Measurements from ENCODE around the gene PGBD2. TPM values are rescaled to one million over a fixed set of nuclear protein-coding genes. Genes with fewer than 3 reads are reported as not detected.

Gene PGBD2
- total and polyA plus RNA-seq, 9 of the 15 experiments (the other 6 are each of a cell fraction or from before 2014, with no cell fraction given) = 11.9 to 21.8 (median 14.7) TPM

DNA sequence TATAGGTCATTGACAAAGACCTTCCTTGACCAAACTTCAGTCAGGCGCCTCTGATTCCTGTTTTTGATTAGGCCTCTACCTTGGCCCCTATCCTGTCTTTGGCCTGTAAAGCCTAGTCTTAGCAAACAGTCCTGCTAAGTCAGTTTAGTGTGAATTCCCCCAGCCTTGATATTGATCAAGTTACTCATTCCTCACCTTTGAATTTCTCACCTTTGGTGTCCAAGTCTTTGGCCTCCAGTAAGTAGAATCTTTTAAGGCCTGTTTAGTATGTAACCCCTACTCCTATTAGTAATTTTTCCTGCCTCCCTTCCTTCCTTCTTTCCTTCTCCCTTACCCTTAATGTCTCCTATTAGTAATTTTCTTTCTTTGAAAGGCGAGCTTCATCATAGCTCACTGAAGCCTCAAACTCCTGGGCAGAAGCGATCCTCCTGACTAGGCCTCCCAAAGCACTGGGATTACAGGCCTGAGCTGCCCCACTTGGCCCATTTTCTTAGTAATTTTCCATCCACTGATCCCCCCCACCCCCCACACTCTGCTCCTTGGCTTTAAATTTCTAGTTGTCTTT, 34.1 kb upstream of the PGBD2 start (continued):
- TF ChIP-seq, protein P1, sequence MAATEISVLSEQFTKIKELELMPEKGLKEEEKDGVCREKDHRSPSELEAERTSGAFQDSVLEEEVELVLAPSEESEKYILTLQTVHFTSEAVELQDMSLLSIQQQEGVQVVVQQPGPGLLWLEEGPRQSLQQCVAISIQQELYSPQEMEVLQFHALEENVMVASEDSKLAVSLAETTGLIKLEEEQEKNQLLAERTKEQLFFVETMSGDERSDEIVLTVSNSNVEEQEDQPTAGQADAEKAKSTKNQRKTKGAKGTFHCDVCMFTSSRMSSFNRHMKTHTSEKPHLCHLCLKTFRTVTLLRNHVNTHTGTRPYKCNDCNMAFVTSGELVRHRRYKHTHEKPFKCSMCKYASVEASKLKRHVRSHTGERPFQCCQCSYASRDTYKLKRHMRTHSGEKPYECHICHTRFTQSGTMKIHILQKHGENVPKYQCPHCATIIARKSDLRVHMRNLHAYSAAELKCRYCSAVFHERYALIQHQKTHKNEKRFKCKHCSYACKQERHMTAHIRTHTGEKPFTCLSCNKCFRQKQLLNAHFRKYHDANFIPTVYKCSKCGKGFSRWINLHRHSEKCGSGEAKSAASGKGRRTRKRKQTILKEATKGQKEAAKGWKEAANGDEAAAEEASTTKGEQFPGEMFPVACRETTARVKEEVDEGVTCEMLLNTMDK (IDR thresholded peaks at IDR 0.05; ENCODE audit: borderline replicate concordance, insufficient read depth, low read depth, low read length, poor library complexity, severe bottlenecking) = no peak
- TF ChIP-seq, protein P2, sequence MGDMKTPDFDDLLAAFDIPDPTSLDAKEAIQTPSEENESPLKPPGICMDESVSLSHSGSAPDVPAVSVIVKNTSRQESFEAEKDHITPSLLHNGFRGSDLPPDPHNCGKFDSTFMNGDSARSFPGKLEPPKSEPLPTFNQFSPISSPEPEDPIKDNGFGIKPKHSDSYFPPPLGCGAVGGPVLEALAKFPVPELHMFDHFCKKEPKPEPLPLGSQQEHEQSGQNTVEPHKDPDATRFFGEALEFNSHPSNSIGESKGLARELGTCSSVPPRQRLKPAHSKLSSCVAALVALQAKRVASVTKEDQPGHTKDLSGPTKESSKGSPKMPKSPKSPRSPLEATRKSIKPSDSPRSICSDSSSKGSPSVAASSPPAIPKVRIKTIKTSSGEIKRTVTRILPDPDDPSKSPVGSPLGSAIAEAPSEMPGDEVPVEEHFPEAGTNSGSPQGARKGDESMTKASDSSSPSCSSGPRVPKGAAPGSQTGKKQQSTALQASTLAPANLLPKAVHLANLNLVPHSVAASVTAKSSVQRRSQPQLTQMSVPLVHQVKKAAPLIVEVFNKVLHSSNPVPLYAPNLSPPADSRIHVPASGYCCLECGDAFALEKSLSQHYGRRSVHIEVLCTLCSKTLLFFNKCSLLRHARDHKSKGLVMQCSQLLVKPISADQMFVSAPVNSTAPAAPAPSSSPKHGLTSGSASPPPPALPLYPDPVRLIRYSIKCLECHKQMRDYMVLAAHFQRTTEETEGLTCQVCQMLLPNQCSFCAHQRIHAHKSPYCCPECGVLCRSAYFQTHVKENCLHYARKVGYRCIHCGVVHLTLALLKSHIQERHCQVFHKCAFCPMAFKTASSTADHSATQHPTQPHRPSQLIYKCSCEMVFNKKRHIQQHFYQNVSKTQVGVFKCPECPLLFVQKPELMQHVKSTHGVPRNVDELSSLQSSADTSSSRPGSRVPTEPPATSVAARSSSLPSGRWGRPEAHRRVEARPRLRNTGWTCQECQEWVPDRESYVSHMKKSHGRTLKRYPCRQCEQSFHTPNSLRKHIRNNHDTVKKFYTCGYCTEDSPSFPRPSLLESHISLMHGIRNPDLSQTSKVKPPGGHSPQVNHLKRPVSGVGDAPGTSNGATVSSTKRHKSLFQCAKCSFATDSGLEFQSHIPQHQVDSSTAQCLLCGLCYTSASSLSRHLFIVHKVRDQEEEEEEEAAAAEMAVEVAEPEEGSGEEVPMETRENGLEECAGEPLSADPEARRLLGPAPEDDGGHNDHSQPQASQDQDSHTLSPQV (IDR thresholded peaks at IDR 0.05) = peak; percentile 94
- TF ChIP-seq NCOA6 (IDR thresholded peaks at IDR 0.05) (no peak), NFIC (IDR thresholded peaks at IDR 0.05) (0 out of 2 replicates have a peak, but pooled peaks have one; percentile 17), XRCC4 (IDR thresholded peaks at IDR 0.05; ENCODE audit: extremely low read depth, insufficient read depth, insufficient read length) (no peak), ZKSCAN8 (CRISPR knock-in tag; IDR thresholded peaks at IDR 0.05) (0 out of 2 replicates have a peak, but pooled peaks have one; percentile 25), HDAC3 (IDR thresholded peaks at IDR 0.05; ENCODE audit: borderline replicate concordance, partially characterized antibody) (peak; percentile 34), CXXC5 (CRISPR knock-in tag; IDR thresholded peaks at IDR 0.05) (0 out of 2 replicates have a peak, but pooled peaks have one; percentile 23), ZNF583 (CRISPR knock-in tag; IDR thresholded peaks at IDR 0.05) (0 out of 2 replicates have a peak, but pooled peaks have one; percentile 62)
- TF ChIP-seq, protein P3, sequence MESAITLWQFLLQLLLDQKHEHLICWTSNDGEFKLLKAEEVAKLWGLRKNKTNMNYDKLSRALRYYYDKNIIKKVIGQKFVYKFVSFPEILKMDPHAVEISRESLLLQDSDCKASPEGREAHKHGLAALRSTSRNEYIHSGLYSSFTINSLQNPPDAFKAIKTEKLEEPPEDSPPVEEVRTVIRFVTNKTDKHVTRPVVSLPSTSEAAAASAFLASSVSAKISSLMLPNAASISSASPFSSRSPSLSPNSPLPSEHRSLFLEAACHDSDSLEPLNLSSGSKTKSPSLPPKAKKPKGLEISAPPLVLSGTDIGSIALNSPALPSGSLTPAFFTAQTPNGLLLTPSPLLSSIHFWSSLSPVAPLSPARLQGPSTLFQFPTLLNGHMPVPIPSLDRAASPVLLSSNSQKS (CRISPR knock-in tag; IDR thresholded peaks at IDR 0.05) = no peak
- TF ChIP-seq, protein P4, sequence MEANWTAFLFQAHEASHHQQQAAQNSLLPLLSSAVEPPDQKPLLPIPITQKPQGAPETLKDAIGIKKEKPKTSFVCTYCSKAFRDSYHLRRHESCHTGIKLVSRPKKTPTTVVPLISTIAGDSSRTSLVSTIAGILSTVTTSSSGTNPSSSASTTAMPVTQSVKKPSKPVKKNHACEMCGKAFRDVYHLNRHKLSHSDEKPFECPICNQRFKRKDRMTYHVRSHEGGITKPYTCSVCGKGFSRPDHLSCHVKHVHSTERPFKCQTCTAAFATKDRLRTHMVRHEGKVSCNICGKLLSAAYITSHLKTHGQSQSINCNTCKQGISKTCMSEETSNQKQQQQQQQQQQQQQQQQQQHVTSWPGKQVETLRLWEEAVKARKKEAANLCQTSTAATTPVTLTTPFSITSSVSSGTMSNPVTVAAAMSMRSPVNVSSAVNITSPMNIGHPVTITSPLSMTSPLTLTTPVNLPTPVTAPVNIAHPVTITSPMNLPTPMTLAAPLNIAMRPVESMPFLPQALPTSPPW (CRISPR knock-in tag; IDR thresholded peaks at IDR 0.05) = peak; percentile 33
- TF ChIP-seq, protein P5, sequence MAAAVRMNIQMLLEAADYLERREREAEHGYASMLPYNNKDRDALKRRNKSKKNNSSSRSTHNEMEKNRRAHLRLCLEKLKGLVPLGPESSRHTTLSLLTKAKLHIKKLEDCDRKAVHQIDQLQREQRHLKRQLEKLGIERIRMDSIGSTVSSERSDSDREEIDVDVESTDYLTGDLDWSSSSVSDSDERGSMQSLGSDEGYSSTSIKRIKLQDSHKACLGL (CRISPR knock-in tag; IDR thresholded peaks at IDR 0.05; ENCODE audit: borderline replicate concordance, poor library complexity, severe bottlenecking) = no peak
- TF ChIP-seq, protein P6, sequence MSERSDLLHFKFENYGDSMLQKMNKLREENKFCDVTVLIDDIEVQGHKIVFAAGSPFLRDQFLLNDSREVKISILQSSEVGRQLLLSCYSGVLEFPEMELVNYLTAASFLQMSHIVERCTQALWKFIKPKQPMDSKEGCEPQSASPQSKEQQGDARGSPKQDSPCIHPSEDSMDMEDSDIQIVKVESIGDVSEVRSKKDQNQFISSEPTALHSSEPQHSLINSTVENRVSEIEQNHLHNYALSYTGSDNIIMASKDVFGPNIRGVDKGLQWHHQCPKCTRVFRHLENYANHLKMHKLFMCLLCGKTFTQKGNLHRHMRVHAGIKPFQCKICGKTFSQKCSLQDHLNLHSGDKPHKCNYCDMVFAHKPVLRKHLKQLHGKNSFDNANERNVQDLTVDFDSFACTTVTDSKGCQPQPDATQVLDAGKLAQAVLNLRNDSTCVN (CRISPR knock-in tag; IDR thresholded peaks at IDR 0.05) = no peak
